ENCODE results near the gene KIF6. TPM values are rescaled to one million over a fixed set of nuclear protein-coding genes. Genes with fewer than 3 reads are reported as not detected.

The KIF6 gene
- total RNA-seq, 4 donors from 2014 or later, result 0.26 to 1.8 (median 1.6) TPM; not detected in 1

GRCh38 chr6:39422238-39422637 is 303.0 kb downstream of the KIF6 start:
- no peak for DNase-seq

GRCh38 chr6:39421383-39422225 is 303.6 kb downstream of the KIF6 start:
- intact Hi-C loops (cut with DNase I; ENCODE audit: low total_unique reads), result no loop called here
- no peaks in the 10 kb centered on the region for H3K36me3 ChIP-seq
- no peaks in the 10 kb centered on the region for H3K4me1 ChIP-seq
- no peak for TF ChIP-seq POLR2A (IDR thresholded peaks at IDR 0.05)
- no peak for TF ChIP-seq CTCF (IDR thresholded peaks at IDR 0.05)
- no peak overlapping the region for H3K27ac ChIP-seq
- H3K27me3 ChIP-seq, result no peaks in the 10 kb centered on the region
- DNase-seq, result no peak
- H3K9me3 ChIP-seq, result no peaks in the 10 kb centered on the region
- H3K4me3 ChIP-seq, result no peak overlapping the region

More at GRCh38 chr6:39422238-39422637, 303.0 kb downstream of the KIF6 start:
- Histone ChIP-seq H3K4me1 (no peaks in the 10 kb centered on the region), H3K9me3 (no peaks in the 10 kb centered on the region), H3K36me3 (no peaks in the 10 kb centered on the region), H3K27me3 (no peaks in the 10 kb centered on the region), H3K27ac (no peak overlapping the region), H3K4me3 (no peak overlapping the region)
- TF ChIP-seq CTCF (IDR thresholded peaks at IDR 0.05) (no peak), POLR2A (IDR thresholded peaks at IDR 0.05) (no peak)
- intact Hi-C loops (cut with DNase I; ENCODE audit: low total_unique reads), result no loop called here

- Histone ChIP-seq H3K27ac (no peak overlapping the region), H3K4me3 (no peak overlapping the region), H3K36me3 (no peaks in the 10 kb centered on the region), H3K27me3 (no peaks in the 10 kb centered on the region), H3K4me1 (no peaks in the 10 kb centered on the region), H3K9me3 (no peaks in the 10 kb centered on the region)
- DNase-seq, result no peak
- no peak for TF ChIP-seq POLR2A (IDR thresholded peaks at IDR 0.05)
- no peak for TF ChIP-seq CTCF (IDR thresholded peaks at IDR 0.05)
- intact Hi-C loops (cut with DNase I; ENCODE audit: low total_unique reads), result no loop called here
These were observed 304.6 kb downstream of the KIF6 start for GRCh38 chr6:39420300-39421265.

- Histone ChIP-seq H3K4me3 (no peak overlapping the region), H3K4me1 (no peaks in the 10 kb centered on the region), H3K36me3 (no peaks in the 10 kb centered on the region), H3K9me3 (no peaks in the 10 kb centered on the region), H3K27me3 (no peaks in the 10 kb centered on the region), H3K27ac (no peak overlapping the region)
- DNase-seq, result no peak
- intact Hi-C loops (cut with DNase I; ENCODE audit: low total_unique reads), result no loop called here
- no peak for TF ChIP-seq CTCF (IDR thresholded peaks at IDR 0.05)
- no peak for TF ChIP-seq POLR2A (IDR thresholded peaks at IDR 0.05)
These were observed 305.6 kb downstream of the KIF6 start for GRCh38 chr6:39419607-39420006.

Data from uterus (tissue), 4 donors.